HG02678 (cell line): Measurements from ENCODE around the gene EIPR1.

Experiments
- ATAC-seq: cut with Tn5 transposase; IDR thresholded peaks from one replicate; pipeline ENCODE4 v1.9.1; 2021; ENCODE audit warnings: mild to moderate bottlenecking, moderate library complexity; ENCODE audit not compliant: unreplicated experiment

Gene EIPR1

GRCh38 chr2:3277748-3278520 lies 99.7 kb downstream of the EIPR1 start:
- no peak for ATAC-seq

GRCh38 chr2:3277050-3277747 lies 100.4 kb downstream of the EIPR1 start:
- ATAC-seq: no peak

- ATAC-seq: no peak
These were observed 104.9 kb downstream of the EIPR1 start for GRCh38 chr2:3272761-3273160.

DNA sequence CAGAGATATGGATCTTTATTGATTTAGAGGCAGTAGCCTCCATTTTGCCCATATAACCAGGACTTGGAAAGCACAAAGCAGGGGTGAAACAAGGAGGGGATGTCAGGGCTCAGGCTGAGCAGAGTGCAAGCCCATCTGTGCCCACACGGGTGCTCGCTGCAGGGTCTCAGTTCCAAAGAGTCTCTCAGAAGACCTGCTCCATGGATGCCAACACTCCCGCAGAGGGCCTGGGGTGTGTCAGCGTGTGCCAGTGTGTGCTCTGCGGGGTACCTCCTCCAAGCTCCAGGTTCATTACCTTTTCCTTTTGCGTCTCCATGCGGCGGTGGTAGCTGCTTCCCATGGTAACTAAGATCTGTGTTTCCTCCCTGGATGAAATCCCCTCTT lies 107.5 kb downstream of the EIPR1 start:
- no peak for ATAC-seq

- ATAC-seq: no peak
These were observed 108.1 kb downstream of the EIPR1 start for GRCh38 chr2:3269425-3270094.

- ATAC-seq: no peak
These were observed 109.0 kb downstream of the EIPR1 start for GRCh38 chr2:3268705-3269029.

GRCh38 chr2:3267869-3268704 lies 109.5 kb downstream of the EIPR1 start:
- ATAC-seq: no peak

GRCh38 chr2:3266925-3267867 lies 110.4 kb downstream of the EIPR1 start:
- ATAC-seq: no peak

DNA sequence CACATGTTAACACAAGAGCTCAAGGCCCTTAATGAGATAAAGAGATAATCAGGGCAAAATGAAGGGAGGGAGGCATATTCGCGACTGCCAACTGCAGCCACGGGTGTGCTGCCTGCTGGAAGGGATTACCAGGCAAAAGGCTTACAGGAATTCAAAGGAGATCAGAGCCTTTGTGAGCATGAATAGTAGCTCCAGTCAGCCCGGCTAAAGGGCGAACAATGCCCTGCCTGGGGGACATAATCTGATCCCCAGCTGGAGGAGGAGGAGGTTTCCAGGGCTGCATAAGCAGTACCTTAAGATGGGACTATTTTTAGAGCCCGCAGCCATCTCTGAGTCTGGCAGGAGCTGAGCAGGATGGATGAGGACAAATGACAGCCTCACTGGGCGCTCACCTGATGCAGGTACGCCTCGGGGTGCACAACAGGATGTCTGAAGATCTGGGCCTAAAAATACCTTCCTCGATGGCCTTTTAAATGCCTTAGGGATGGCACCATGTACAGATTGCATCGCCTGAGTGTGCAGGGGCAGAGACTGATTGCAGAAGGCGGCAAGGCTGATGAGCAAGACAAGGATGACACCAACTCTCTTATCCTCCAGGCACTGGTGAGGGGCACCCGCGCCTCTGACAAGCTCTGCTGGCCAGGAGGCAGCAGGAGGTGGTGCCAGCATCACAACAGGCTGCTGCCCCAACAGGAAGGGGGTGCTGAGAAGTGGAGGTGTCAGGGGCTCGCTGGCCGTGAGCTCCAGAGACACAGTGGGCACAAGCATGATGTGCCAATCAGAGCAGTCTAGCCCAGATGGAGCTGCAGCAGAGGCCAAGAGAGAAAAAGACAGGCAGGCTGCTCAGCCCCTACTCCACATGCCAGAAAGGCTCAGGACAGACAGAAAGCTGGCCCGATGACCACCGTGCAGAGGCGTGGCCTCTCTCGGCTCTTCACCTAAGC lies 111.4 kb downstream of the EIPR1 start:
- ATAC-seq: no peak

DNA sequence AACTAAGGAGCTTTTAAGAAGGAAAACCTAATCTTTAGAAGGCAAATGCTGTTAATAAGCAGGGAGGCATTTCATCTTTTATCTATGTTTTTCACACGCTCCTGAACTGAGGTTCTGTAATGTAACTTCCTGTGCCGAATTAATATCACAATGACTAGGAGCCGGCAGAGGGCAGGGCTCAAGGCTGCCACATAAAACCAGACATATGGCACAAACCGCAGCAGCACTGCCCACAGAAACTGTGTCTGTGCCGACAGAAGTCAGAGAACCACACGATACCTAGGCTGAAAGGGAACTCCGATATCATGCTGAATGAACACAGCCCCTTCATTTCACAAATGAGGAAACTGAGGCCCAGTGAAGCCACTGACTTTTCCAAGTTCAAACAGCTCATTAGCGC lies 112.1 kb downstream of the EIPR1 start:
- ATAC-seq: no peak

GRCh38 chr2:3264010-3264744 lies 113.4 kb downstream of the EIPR1 start:
- ATAC-seq: no peak

GRCh38 chr2:3263487-3263886 lies 114.1 kb downstream of the EIPR1 start:
- no peak for ATAC-seq

- no peak for ATAC-seq
These were observed 114.9 kb downstream of the EIPR1 start for GRCh38 chr2:3262437-3263388.

DNA sequence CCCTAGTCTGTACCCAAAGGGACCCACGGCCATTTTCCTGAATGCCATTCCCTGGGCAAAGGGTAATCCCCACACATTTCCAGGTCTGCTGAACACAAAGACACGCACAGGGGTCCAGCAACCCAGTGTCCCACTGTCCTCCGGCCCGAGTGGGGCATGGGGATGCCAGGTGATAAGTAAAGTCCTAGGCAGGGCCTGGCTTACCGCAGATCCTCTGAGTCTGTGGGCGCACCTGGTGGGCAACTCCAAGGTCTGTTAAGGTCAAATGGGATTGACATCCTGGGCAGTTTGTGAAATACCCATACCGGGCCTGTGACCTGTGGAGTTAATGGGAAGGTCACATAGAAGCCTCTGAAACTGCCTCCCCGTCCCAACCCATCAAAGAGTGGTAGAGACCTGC lies 116.1 kb downstream of the EIPR1 start:
- ATAC-seq: no peak

GRCh38 chr2:3260959-3261358 lies 116.7 kb downstream of the EIPR1 start:
- no peak for ATAC-seq

DNA sequence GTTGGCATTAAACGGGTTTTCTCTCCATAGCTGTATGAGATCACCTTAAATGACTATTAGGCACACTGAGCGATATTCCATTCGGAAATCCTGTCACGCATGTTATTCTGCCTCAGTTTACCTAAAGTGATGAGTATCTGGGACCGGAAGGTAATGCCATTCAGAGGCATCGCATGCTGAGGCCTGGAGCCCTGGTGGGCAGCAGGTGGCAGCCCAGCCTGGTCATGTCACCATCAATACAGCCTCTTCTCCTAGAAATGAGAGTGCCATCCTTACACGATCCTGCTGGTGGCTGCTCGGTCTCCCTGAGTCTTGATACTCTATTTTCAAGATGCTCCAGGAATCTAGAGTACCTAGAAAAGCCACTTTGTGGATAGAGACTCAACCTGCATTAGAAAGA lies 119.8 kb downstream of the EIPR1 start:
- no peak for ATAC-seq

GRCh38 chr2:3257166-3257565 lies 120.5 kb downstream of the EIPR1 start:
- no peak for ATAC-seq
